ENCODE data around the gene CDC40.

DNA sequence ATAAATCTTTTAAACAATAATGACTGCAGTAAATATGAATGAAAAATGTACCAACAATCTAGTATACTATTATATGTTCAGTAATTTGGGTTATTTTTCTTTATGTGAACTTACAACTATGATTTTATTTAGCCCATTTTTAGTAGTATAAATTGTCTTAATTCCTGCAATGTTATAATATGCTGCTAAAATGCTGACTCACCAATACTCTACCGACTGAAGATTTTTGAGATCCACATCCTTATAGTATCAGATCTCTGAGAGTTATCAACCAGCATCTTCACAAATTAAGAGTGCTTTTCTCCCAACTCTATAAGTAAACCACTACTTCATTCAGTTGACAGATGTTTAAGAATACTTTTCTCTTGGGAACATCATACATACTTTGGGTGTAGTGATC is 16.6 kb downstream of the CDC40 start:
- TF ChIP-seq MYC (IDR thresholded peaks at IDR 0.05; ENCODE audit: low read depth, low read length) = no peak
- no peak for TF ChIP-seq MYC (CRISPR knock-in tag; IDR thresholded peaks at IDR 0.05; ENCODE audit: borderline replicate concordance, low read depth)
- TF ChIP-seq ZNF436 (CRISPR knock-in tag; IDR thresholded peaks at IDR 0.05) = no peak
- TF ChIP-seq RBM22 (IDR thresholded peaks at IDR 0.05; ENCODE audit: low read depth, low read length, poor library complexity, severe bottlenecking) = no peak
- TF ChIP-seq TRIM24 (IDR thresholded peaks at IDR 0.05) = no peak
- TF ChIP-seq SAFB2 (IDR thresholded peaks at IDR 0.05; ENCODE audit: borderline replicate concordance, low read depth, low read length, severe bottlenecking) = no peak
- TF ChIP-seq CHD4 (IDR thresholded peaks at IDR 0.05; ENCODE audit: insufficient read depth, insufficient replicate concordance, low read depth, low read length, poor library complexity, severe bottlenecking) = no peak
- TF ChIP-seq CTCF (IDR thresholded peaks at IDR 0.05 in 2 of 3, conservative IDR thresholded peaks at IDR 0.05 in 1 of 3; ENCODE audit: insufficient read depth in 2 of 3, low read depth in 1 of 3, low read length in 3 of 3) = no peak
- no peak for TF ChIP-seq HDAC8 (tag; IDR thresholded peaks at IDR 0.05)
